ENCODE measurements around the gene JAKMIP1. TPM values are rescaled to one million over a fixed set of nuclear protein-coding genes. Genes with fewer than 3 reads are reported as not detected.

The JAKMIP1 gene
- total RNA-seq: not detected in 2 replicates

DNA sequence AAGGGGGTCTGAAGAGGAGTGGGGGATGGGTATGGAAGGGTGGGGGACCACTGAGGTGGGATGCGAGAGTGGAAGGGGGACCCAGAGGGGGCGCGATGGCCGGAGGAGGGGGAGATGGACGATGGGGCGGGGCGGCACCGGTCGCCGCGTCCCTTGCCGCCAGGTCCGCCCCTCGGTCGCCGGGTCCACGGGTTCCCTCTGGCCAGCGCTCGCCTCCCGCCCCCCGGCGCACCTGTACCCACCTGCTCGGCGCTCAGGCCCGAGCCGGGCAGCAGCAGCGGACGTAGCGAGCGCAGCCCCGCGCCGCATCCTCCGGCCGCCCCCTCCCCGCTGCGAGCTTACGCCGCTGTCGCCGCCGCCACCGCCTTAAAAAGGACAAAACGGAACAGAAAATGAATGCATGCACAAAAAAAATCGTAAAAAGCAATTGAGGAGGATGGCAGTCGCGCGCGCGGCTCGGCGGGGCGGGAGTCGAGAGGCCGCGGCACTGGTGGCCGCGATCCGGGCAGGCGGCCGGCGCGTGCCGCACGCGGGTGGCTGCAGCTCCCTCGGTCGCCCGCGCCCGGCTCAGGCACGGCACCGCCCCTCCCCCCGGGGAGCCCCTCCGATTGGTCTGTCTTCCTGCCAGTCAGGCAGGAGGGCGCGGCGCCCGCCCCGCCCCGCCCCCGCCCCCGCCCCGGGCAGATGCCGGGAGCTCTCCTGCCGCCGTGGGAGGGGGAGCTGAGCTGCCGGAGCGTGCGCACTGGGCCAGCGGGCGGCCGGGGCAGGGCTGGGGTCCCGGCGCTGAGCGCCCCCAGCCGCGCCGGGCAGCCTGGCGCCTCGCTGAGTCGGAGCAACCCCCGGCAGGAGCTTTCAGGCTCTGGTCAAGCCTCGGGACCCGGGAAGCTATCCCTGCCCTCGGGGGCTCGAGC, at the start of gene JAKMIP1:
Gene JAKMIP1, minus strand, starts transcription at position 539 of the 911 bp plus-strand sequence. CDS start 87,699 bp downstream, outside the sequence.

DNA sequence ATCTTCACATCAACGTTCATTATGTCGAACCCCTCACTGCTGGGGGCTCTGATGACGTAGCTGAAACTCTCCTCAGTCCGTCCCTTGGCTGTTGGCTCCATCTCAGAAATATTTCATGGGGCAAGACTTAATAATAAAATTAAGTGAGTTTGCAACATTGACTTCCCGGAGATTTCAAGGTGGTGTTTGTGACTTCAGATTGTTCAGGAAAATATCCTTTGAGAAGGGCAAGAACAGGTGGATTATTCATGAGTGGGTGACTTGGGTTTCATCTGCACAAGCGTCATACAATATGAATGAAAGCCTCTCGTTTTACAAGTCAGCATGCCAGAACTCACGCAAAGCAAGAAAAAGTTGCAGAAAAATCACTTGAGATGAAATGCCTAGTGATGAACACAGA, 182.0 kb downstream of the JAKMIP1 start, which contains the start of gene C4orf50:
Gene C4orf50, minus strand, starts transcription at position 101 of the 400 bp plus-strand sequence.

Other genes starting within 250 kb of the JAKMIP1 start
- gene C4orf50, start 182.1 kb downstream of the JAKMIP1 start, total RNA-seq: under 0.01 TPM in 1 of 2 replicates, not detected in the other
- gene WFS1, start 69.3 kb upstream of the JAKMIP1 start, total RNA-seq: 26.6 and 109 TPM in 2 replicates